Sciatic nerve (tissue), 2 donors: ENCODE measurements around the gene ZNF614. TPM values are rescaled to one million over a fixed set of nuclear protein-coding genes. Genes with fewer than 3 reads are reported as not detected.
"Not testable (repeated sequence)": the region's sequence is repeated elsewhere in the genome, so short reads cannot be mapped to it uniquely, and the experiment has no call there.

ENCODE experiments used
- ATAC-seq: fragments of 200-7000 bp; cut with Tn5 transposase; one replicate; pipeline ENCODE4 v1.9.1; 2020; ENCODE audit warnings: mild to moderate bottlenecking, moderate library complexity
- DNase-seq: peaks from one replicate; pipeline ENCODE4 v3.0.0-alpha.2; 2020; ENCODE audit warnings: low spot score
- intact Hi-C: fragments of 100-400 bp; cut with DNase I; formaldehyde crosslinking; loops from one replicate; pipeline ENCODE4 v1.14.2; 2022
- total RNA-seq: library from RNA; stranded (reverse); fragmentation: NEBNext Ultra II Directional; extraction: Animal tissue kit (Norgen Biotek cat#: 25700); gene quantifications from one replicate; pipeline ENCODE4 v1.2.1, GENCODE V29; 2021
- donor health status: DM: no; HTN: no; CAD: no.
- donor health status: DM: no; HTN: no; CAD: no.

The ZNF614 gene
- 9.6 TPM for total RNA-seq

DNA sequence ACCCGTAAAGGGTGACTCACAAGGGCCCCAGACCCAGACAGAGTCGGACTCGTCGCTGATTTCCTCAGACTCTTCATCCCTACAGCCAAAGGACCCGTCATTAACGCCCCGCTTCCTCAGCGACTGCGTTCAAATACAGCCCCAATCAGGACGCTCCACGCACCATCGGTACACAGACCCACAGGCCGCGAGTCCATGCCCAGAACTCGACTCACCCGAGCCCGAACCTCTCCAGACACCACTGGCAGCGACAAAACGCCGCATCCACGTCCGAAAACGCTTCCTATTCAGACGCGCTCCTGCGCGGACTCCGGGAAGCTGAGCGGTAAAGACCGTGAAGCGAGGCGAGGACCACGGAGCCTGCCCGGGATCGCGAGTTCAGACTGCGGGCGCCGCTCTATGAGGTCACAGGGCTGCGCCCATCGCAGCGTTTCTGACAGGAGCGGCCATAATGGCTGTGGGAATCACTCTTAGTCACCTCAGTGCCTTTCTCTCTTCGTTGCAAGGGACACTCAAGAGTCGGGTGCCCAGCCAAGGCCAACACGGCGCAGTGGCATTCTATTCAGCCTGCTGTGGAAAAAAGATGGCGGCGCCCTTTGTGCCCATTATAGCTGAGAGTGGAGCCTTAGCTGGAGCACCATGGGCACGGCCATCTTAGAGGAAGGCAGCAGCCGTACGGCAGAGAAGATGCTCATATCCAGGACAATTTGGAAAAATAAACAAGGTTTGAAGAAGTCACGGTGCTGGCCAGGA is at the start of gene ZNF614:
ZNF614 (minus strand) TSS at position 353 of the 753 bp plus-strand sequence. CDS start 2,634 bp downstream, outside the sequence.
- peak; percentile 99 for ATAC-seq
- intact Hi-C loops: no loop called here
- peak; percentile 89 for DNase-seq

DNA sequence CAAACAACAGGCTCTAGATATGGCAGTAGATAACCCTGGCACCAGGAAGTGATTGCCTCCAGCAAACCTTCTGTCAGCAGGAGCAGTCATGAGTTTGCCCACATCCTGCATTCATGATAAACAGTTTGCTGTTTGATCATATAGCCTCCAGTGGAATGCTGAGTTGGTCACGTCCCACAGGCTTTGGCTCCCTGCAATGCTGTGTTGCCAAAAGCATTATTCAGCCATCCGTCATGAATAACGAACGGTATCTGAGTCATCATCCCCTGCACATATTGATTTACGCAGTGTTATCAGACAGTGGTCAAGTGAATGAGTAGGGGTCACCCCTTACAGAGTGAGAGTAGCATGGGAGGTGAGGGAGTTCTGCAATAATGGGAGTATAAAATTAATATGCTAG is 42.3 kb upstream of the ZNF614 start:
- DNase-seq (no peak), ATAC-seq (no peak)
- intact Hi-C loops: no loop called here

DNA sequence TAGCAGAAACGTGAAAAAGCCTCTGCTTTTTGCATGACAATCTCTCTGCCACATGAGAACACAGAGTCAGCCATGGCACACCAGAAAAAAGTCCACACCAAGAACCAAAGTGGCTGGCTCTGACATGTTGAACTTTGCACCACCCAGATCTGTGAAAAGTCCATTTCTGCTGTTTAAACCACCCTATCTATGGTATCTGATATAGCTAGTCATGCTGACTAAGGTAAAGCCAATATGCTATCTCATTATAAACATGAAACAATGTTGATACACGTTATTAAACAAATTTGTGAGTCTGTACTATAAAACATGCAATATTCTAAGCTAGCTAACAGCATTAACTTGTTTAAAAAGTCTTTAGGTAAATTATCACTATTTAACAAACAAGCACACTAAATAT is 41.5 kb upstream of the ZNF614 start:
- intact Hi-C loops: no loop called here
- ATAC-seq: no peak
- DNase-seq: no peak

DNA sequence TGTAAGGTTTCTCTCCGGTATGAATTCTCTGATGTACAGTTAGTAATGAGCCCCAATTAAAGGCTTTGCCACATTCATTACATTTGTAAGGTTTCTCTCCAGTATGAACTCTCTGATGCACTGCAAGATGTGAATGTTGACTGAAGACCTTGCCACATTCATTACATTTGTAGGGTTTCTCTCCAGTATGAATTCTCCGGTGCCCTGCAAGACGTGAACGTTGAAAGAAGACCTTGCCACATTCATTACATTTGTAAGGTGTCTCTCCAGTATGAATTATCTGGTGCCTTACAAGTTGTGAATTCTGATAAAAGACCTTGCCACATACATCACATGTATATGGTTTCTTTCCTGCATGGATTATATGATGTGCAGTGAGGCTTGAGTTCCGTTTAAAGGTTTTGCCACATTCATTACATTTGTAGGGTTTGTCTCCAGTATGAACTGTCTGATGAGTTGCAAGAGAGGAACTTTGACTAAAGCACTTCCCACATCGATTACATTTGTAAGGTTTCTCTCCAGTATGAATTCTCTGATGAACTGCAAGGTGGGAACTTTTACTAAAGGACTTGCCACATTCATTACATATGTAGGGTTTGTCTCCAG is 38.2 kb upstream of the ZNF614 start:
- ATAC-seq (no peak), DNase-seq (no peak)
- intact Hi-C loops: no loop called here

DNA sequence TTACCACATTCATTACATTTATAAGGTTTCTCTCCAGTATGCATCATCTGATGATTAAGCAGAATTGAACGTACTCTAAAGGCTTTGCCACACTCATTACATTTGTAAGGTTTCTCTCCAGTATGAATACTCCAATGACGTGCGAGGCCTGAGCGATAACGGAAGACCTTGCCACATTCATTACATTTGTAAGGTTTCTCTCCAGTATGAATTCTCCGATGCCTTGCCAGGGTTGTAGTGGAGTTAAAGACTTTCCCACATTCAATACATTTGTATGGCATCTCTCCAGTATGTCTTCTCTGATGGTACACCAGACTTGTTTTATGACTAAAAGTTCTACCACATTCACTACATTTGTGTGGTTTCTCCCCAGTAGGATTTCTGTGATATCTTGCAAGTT is 37.2 kb upstream of the ZNF614 start:
- DNase-seq (no peak), ATAC-seq (no peak)
- intact Hi-C loops: no loop called here

DNA sequence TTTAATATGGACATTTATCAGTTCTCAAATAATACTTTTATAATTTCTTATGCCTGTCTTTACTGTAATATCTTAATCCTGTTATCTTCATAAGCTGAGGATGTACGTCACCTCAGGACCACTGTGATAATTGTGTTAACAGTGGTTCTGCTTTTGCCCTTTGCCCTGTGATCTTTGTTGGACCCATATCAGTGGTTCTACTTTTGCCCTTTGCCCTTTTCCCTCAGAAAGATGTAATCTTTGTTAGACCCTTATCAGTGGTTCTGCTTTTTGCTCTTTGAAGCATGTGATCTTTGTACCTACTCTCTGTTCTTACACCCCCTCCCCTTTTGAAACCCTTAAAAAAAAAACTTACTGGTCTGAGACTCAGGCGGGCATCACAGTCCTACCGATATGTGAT is 28.3 kb upstream of the ZNF614 start:
- DNase-seq, ATAC-seq, intact Hi-C loops: not testable (repeated sequence)

DNA sequence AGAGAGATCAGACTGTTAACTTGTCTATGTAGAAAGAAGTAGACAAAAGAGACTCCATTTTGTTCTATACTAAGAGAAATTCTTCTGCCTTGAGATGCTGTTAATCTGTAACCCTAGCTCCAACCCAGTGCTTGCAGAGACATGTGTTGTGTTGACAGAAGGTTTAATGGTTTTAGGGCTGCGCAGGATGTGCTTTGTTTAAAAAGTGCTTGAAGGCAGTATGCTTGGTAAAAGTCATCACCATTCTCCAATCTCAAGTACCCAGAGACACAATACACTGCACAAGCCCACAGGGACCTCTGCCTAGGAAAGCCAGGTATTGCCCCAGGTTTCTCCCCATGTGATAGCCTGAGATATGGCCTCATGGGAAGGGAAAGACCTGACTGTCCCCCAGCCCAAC is 23.6 kb upstream of the ZNF614 start:
- intact Hi-C loops, DNase-seq, ATAC-seq: not testable (repeated sequence)

DNA sequence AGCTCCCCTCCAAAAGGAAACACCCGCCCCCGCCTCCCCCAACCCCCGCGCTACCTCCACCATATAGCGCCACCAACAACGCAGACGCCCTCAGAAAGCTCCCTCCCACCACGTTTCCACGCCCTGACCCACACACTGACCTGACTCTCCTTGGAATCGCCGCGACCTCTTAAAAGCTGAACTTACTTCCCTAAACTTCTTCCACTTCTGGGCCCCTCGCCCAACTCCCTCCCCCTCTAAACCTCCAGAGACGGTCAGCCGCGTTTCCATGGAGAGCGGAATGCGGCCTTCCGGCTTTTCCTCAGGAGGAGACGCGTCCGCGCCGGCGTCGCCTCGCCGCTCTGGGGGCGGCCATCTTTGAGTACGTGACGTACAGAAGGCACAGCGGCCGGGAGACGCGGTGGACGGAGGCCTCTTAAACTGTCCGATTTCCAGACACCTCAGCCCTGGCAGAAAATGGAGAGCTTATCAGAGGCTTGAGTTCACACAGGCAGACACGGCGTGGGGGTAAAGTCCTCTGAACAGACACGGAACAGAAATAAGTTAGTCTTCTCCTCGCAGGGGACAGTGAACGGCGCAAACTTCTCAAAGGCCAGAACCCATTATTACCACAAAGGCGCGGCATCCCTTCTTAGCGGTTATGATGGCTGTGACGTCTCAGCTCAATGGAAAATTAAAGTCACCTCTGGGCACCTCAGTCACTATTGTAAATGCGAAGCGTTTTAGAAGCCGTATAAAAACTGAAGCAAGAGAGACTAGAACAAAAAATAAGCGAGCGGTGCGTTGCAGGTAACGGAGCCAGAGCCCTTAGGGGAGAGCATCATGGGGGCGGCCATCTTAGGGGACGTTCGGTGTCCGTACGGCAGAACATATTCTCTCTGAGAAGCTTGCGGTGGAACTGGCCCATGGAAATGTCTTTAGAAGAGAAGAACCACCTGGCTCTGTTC is 20.6 kb upstream of the ZNF614 start, which contains the start of gene ZNF432:
ZNF432 (minus strand) TSS at position 284 of the 947 bp plus-strand sequence. CDS start 1,970 bp downstream, outside the sequence.
- ATAC-seq (peak; percentile 100), DNase-seq (peak; percentile 97)
- intact Hi-C loops: no loop called here

DNA sequence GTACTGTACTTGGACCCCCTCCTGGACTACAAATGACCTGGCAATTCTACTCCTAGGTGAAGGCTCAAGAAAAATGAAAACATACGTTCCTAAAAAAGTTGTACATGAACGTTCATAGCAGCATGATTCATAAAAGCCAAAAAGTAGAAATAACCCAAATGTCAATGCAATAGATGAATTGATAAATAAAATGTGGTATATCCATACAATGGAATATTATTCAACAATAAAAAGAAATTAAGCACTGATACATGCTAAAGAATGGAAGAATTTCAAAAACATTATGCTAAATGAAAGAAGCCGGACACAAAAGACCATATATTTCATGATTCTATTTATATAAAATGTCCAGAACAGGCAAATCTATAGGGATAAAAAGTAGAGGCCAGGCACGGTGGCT is 11.0 kb upstream of the ZNF614 start:
- intact Hi-C loops: no loop called here
- no peak for DNase-seq
- no peak for ATAC-seq

DNA sequence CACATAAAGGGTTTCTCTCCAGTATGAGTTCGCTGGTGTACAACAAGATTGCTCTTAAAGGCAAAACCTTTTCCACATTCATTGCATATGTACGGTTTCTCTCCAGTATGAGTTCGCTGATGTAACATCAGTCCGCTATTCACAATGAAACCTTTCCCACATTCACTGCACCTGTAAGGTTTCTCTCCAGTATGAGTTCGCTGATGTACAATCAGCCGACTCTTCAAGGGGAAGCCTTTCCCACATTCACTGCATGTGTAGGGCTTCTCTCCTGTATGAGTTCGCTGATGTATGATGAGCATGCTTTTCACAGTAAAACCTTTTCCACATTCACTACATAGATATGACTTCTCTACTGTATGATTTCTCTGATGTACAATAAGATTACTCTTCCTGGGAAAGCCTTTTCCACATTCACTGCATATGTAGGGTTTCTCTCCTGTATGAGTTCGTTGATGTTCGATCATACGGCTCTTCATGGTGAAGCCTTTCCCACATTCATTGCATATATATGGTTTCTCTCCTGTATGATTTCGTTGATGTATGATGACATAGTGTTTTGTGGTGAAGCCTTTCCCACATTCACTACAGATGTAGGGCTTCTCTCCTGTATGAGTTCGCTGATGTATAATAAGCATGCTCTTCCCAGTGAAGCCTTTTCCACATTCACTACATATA is 6.0 kb upstream of the ZNF614 start:
- ATAC-seq: no peak
- intact Hi-C loops: no loop called here
- no peak for DNase-seq

DNA sequence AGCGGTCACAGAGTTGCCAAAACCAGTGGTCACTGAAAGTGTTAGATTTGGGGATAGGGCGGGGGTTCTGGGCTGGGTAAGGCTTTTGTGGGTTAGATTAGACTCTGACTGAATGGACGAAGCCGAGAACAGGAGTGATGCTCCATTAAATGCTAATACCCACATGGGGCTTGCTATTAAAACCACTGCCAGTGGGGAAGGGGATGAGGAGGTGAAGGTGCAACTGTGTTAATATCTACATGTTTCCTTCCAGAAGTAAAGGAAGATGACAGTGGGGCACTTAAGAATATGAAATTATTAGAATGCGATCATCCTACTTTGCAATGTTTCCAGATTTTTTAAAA is 573 bp upstream of the ZNF614 start:
- intact Hi-C loops: no loop called here
- DNase-seq: no peak
- ATAC-seq: peak; percentile 53

DNA sequence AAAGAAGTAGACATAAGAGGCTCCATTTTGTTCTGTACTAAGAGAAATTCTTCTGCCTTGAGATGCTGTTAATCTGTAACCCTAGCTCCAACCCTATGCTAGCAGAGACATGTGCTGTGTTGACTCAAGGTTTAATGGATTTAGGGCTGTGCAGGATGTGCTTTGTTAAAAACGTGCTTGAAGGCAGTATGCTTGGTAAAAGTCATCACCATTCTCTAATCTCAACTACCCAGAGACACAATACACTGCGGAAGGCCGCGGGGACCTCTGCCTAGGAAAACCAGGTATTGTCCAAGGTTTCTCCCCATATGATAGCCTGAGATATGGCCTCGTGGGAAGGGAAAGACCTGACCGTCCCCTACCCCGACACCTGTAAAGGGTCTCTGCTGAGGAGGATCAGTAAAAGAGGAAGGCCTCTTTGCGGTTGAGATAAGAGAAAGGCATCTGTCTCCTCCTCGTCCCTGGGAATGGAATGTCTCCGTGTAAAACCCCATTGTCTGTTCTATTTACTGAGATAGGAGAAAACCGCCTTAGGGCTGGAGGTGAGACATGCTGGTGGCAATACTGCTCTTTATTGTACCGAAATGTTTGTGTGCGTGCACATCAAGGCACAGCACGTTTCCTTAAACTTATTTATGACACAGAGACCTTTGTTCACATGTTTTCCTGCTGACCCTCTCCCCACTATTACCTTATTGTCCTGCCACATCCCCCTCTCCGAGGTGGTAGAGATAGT is 1.8 kb downstream of the ZNF614 start:
- intact Hi-C loops, ATAC-seq: not testable (repeated sequence)

DNA sequence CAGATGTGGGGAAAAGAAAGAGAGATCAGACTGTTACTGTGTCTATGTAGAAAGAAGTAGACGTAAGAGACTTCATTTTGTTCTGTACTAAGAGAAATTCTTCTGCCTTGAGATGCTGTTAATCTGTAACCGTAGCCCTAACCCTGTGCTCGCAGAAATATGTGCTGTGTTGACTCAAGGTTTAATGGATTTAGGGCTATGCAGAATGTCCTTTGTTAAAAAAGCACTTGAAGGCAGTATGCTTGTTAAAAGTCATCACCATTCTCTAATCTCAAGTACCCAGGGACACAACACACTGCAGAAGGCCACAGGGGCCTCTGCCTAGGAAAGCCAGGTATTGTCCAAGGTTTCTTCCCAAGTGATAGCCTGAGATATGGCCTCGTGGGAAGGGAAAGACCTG is 3.7 kb downstream of the ZNF614 start:
- ATAC-seq, DNase-seq, intact Hi-C loops: not testable (repeated sequence)

More for the DNA sequence above, 1.8 kb downstream of the ZNF614 start:
- DNase-seq: not testable (repeated sequence)

DNA sequence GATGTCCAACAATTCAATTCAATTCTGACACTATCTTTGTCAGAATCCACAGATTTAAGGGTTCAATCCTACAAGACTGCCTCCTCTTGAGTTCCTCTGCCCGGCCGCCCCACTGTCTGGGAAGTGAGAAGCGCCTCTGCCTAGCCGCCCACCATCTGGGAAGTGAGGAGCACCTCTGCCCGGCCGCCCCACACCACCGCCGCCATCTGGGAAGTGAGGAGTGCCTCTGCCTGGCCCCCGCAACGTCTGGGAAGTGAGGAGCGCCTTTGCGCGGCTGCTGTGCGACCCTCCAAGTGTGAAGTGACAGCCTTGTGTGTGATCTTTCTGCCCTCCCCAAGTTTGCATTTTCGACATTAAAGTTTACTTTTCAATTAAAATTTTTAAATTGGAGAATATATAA is 6.0 kb downstream of the ZNF614 start:
- DNase-seq (no peak), ATAC-seq (no peak)
- intact Hi-C loops: no loop called here

DNA sequence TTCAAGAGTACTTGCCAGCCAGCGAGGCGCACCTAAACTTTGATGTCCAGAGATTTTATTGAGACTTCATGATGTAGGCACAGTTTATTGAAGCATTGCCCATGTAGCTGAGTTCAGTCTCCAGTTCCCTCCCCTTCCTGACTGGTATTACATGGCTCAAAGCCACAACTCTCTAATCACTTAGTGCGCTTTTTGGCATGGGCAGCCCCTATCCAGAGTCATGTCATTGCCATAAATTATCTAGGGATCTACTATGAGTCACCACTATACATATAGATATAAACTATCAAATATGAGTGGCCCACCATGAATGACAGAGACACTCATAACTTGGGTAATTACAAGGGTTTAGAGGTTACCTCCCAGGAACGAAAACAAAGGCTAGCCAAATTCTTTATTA is 7.7 kb downstream of the ZNF614 start:
- DNase-seq (no peak), ATAC-seq (no peak)
- intact Hi-C loops: no loop called here

DNA sequence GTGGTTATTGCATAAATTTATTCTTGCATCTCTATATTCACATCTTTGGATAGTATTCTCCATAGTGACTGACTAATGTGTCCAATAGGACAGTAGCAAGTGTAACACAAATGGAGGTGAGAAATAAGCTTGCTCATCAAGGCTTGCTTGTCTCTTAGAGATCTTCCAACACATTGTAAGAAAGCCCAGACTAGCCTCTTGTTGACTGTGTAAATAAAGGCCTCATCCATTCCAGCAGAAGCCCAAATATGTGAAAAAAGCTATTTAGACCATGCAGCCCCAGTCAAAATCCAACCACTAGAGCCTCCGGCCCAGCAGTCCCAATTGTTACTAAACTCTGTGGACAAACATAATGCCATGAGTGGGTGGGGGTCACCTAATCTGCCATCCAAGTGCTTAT is 17.5 kb downstream of the ZNF614 start:
- no peak for ATAC-seq
- no peak for DNase-seq
- intact Hi-C loops: no loop called here

DNA sequence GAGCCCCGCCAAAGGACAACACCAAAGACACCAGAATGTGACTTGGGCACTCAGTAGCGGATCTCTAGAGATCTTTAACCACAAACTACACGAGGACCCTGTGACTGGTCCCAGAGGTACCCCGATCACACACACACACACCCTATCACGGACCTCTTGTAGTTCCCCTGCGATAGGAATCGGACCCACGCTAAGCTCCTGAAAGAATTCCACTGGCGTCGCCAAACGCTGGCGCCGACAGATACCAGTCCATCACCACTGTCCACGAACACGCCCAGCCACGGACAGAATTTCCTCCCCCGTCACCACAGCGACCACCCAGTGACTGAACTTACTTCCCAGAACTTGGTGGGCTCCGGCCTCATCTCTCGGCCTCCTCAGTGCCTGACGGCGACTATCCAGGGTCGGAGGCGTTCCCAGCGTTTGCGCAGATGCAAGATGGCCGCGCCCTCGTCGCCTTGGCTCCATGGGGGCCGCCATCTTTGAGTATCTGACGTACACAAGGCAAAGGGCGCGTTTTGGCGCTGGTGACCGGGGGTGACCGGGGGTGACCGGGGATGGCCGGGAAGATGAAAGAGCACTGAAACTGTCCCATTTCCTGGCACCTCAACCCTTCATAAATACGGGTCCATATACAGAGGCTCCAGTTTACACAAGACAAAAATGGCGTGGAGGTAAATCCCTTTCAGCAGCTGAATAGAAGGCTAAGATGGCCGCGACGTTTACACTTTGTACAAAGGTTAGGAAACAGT is 20.2 kb downstream of the ZNF614 start, which contains the start of gene ZNF615:
ZNF615 (minus strand) TSS at position 406 of the 752 bp plus-strand sequence. CDS start 4,500 bp downstream, outside the sequence.
- ATAC-seq (peak; percentile 100), DNase-seq (peak; percentile 93)
- intact Hi-C loops: no loop called here

DNA sequence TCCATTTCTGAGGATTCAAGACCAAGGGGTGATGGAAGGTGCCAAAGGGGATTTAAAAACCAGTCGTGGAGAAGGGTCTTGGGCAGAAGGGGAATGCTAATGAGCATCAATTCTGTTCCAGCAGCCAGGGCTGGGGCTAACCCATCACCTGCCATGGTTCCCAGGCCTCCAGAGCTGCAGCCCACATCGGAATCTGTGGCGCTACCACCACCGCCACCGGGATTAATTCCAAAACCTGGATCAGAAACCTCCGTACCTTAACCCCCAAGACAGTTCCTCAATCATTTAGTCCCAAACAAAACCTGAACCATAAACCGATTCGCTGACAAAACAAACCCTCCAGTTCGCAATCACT is 20.8 kb downstream of the ZNF614 start:
- intact Hi-C loops: no loop called here
- no peak for DNase-seq
- ATAC-seq: peak; percentile 40
